ENCODE results near the gene C13orf42. TPM values are rescaled to one million over a fixed set of nuclear protein-coding genes. Genes with fewer than 3 reads are reported as not detected.
"Not testable (repeated sequence)": the region's sequence is repeated elsewhere in the genome, so short reads cannot be mapped to it uniquely, and the experiment has no call there.

C13orf42 gene
- total RNA-seq, 5 donors from 2014 or later (not counting 1 experiment from before 2014, with no cell fraction given): not detected

- POLR2A ChIA-PET: no interaction called here
- H3K4me1 Mint-ChIP-seq: no peaks in the 10 kb centered on the region
- CTCF ChIA-PET: no interaction called here
- H3K27me3 Mint-ChIP-seq: peaks cover 5 to 20% of the 10 kb centered on the region in 2 donors
- no peak overlapping the region for H3K4me3 Mint-ChIP-seq
- Histone ChIP-seq H3K36me3 (ENCODE audit: control insufficient read depth in 2 of 2, extremely low read depth in 1 of 2, insufficient read depth in 1 of 2, low read length in 1 of 2) (no peaks in the 10 kb centered on the region), H3K4me3 (ENCODE audit: control insufficient read depth in 1 of 2, extremely low read depth in 1 of 2, low read length in 1 of 2) (no peak overlapping the region), H3K4me1 (ENCODE audit: control insufficient read depth in 1 of 2, extremely low read depth in 1 of 2, insufficient read depth in 2 of 2, low read length in 2 of 2) (no peaks in the 10 kb centered on the region), H3K9me3 (no peaks in the 10 kb centered on the region), H3K27me3 (replicated peaks in 1 of 2; ENCODE audit: control insufficient read depth in 2 of 2, extremely low read depth in 1 of 2, insufficient read depth in 2 of 2, low read length in 1 of 2) (peaks cover 0 to 5% of the 10 kb centered on the region in 2 experiments), H3K27ac (ENCODE audit: low read length) (no peak overlapping the region)
- H3K27ac Mint-ChIP-seq: no peak overlapping the region
- no peak for DNase-seq
- no peaks in the 10 kb centered on the region for H3K9me3 Mint-ChIP-seq
- no peaks in the 10 kb centered on the region for H3K36me3 Mint-ChIP-seq
- no peak for ATAC-seq (replicated peaks in 1 of 4)
- no CpG with 5 or more reads among the region's 1 CpG for WGBS (ENCODE audit: insufficient coverage)
These were observed 14.9 kb downstream of the C13orf42 start for GRCh38 chr13:51096131-51096530.

GRCh38 chr13:51093574-51093973 lies 17.5 kb downstream of the C13orf42 start:
- no peak overlapping the region for H3K27ac ChIP-seq (ENCODE audit: low read length)
- H3K9me3 Mint-ChIP-seq: no peaks in the 10 kb centered on the region
- H3K27me3 Mint-ChIP-seq: peaks cover 5 to 10% of the 10 kb centered on the region in 2 donors
- no peak overlapping the region for H3K4me3 Mint-ChIP-seq
- no peaks in the 10 kb centered on the region for H3K4me1 ChIP-seq (ENCODE audit: control insufficient read depth in 1 of 2, extremely low read depth in 1 of 2, insufficient read depth in 2 of 2, low read length in 2 of 2)
- peaks cover 0 to 8% of the 10 kb centered on the region in 2 experiments for H3K27me3 ChIP-seq (replicated peaks in 1 of 2; ENCODE audit: control insufficient read depth in 2 of 2, extremely low read depth in 1 of 2, insufficient read depth in 2 of 2, low read length in 1 of 2)
- H3K36me3 Mint-ChIP-seq: no peaks in the 10 kb centered on the region
- POLR2A ChIA-PET: no interaction called here
- no peaks in the 10 kb centered on the region for H3K4me1 Mint-ChIP-seq
- H3K9me3 ChIP-seq: no peaks in the 10 kb centered on the region
- CTCF ChIA-PET: no interaction called here
- H3K36me3 ChIP-seq (ENCODE audit: control insufficient read depth in 2 of 2, extremely low read depth in 1 of 2, insufficient read depth in 1 of 2, low read length in 1 of 2): no peaks in the 10 kb centered on the region
- WGBS (ENCODE audit: insufficient coverage): no CpG with 5 or more reads among the region's 4 CpGs
- DNase-seq: no peak
- H3K27ac Mint-ChIP-seq: no peak overlapping the region
- no peak for ATAC-seq (replicated peaks in 1 of 4)
- H3K4me3 ChIP-seq (ENCODE audit: control insufficient read depth in 1 of 2, extremely low read depth in 1 of 2, low read length in 1 of 2): no peak overlapping the region

- Histone ChIP-seq H3K36me3 (ENCODE audit: control insufficient read depth in 2 of 2, extremely low read depth in 1 of 2, insufficient read depth in 1 of 2, low read length in 1 of 2) (no peaks in the 10 kb centered on the region), H3K27ac (ENCODE audit: low read length) (no peak overlapping the region), H3K4me1 (ENCODE audit: control insufficient read depth in 1 of 2, extremely low read depth in 1 of 2, insufficient read depth in 2 of 2, low read length in 2 of 2) (no peaks in the 10 kb centered on the region), H3K9me3 (no peaks in the 10 kb centered on the region), H3K27me3 (replicated peaks in 1 of 2; ENCODE audit: control insufficient read depth in 2 of 2, extremely low read depth in 1 of 2, insufficient read depth in 2 of 2, low read length in 1 of 2) (peaks cover 0 to 5% of the 10 kb centered on the region in 2 experiments), H3K4me3 (ENCODE audit: control insufficient read depth in 1 of 2, extremely low read depth in 1 of 2, low read length in 1 of 2) (no peak overlapping the region)
- H3K36me3 Mint-ChIP-seq: no peaks in the 10 kb centered on the region
- H3K9me3 Mint-ChIP-seq: no peaks in the 10 kb centered on the region
- no peak overlapping the region for H3K27ac Mint-ChIP-seq
- no peak overlapping the region for H3K4me3 Mint-ChIP-seq
- DNase-seq (no peak), ATAC-seq (replicated peaks in 1 of 4) (no peak)
- no peaks in the 10 kb centered on the region for H3K4me1 Mint-ChIP-seq
- ChIA-PET POLR2A (no interaction called here), CTCF (no interaction called here)
- WGBS (ENCODE audit: insufficient coverage): 72% methylated on average over 2 of the region's 4 CpGs
- peaks cover 0 to 5% of the 10 kb centered on the region in 2 donors for H3K27me3 Mint-ChIP-seq
These were observed 19.2 kb downstream of the C13orf42 start for GRCh38 chr13:51091839-51092238.

GRCh38 chr13:51083706-51084105 lies 27.4 kb downstream of the C13orf42 start:
- no peaks in the 10 kb centered on the region for H3K4me1 ChIP-seq (ENCODE audit: control insufficient read depth in 1 of 2, extremely low read depth in 1 of 2, insufficient read depth in 2 of 2, low read length in 2 of 2)
- no peak overlapping the region for H3K4me3 ChIP-seq (ENCODE audit: control insufficient read depth in 1 of 2, extremely low read depth in 1 of 2, low read length in 1 of 2)
- no peaks in the 10 kb centered on the region for H3K36me3 ChIP-seq (ENCODE audit: control insufficient read depth in 2 of 2, extremely low read depth in 1 of 2, insufficient read depth in 1 of 2, low read length in 1 of 2)
- H3K36me3 Mint-ChIP-seq: no peaks in the 10 kb centered on the region
- POLR2A ChIA-PET: no interaction called here
- H3K27ac Mint-ChIP-seq: no peak overlapping the region
- 86% methylated on average over 4 of the region's 5 CpGs for WGBS (ENCODE audit: insufficient coverage)
- H3K9me3 Mint-ChIP-seq: no peaks in the 10 kb centered on the region
- H3K4me1 Mint-ChIP-seq: peaks cover 0 to 5% (median 0%) of the 10 kb centered on the region in 3 donors
- H3K27ac ChIP-seq (ENCODE audit: low read length): no peak overlapping the region
- DNase-seq: no peak
- no peaks in the 10 kb centered on the region for H3K9me3 ChIP-seq
- no peak overlapping the region for H3K4me3 Mint-ChIP-seq
- ATAC-seq (replicated peaks in 1 of 4): no peak
- peaks cover 0 to 2% of the 10 kb centered on the region in 2 donors for H3K27me3 Mint-ChIP-seq
- CTCF ChIA-PET: no interaction called here
- H3K27me3 ChIP-seq (replicated peaks in 1 of 2; ENCODE audit: control insufficient read depth in 2 of 2, extremely low read depth in 1 of 2, insufficient read depth in 2 of 2, low read length in 1 of 2): peaks cover 0 to 4% of the 10 kb centered on the region in 2 experiments

- H3K27ac ChIP-seq (ENCODE audit: low read length); POLR2A ChIA-PET; H3K4me1 ChIP-seq (ENCODE audit: control insufficient read depth in 1 of 2, extremely low read depth in 1 of 2, insufficient read depth in 2 of 2, low read length in 2 of 2); ATAC-seq (replicated peaks in 1 of 4); H3K4me3 ChIP-seq (ENCODE audit: control insufficient read depth in 1 of 2, extremely low read depth in 1 of 2, low read length in 1 of 2); H3K36me3 Mint-ChIP-seq; H3K4me1 Mint-ChIP-seq; CTCF ChIA-PET; H3K27me3 Mint-ChIP-seq; H3K9me3 Mint-ChIP-seq; H3K27me3 ChIP-seq (replicated peaks in 1 of 2; ENCODE audit: control insufficient read depth in 2 of 2, extremely low read depth in 1 of 2, insufficient read depth in 2 of 2, low read length in 1 of 2); H3K36me3 ChIP-seq (ENCODE audit: control insufficient read depth in 2 of 2, extremely low read depth in 1 of 2, insufficient read depth in 1 of 2, low read length in 1 of 2); DNase-seq; H3K9me3 ChIP-seq: not testable (repeated sequence)
- no CpG with 5 or more reads among the region's 23 CpGs for WGBS (ENCODE audit: insufficient coverage)
- Mint-ChIP-seq H3K27ac (peak overlapping the region in 1 of 2 donors; percentile 82), H3K4me3 (peak overlapping the region; percentile 25 to 58 (median 41))
These were observed 30.5 kb downstream of the C13orf42 start for GRCh38 chr13:51080478-51081065.

- H3K4me3 Mint-ChIP-seq: no peak overlapping the region
- ATAC-seq (replicated peaks in 1 of 4): no peak
These were observed 39.6 kb downstream of the C13orf42 start for GRCh38 chr13:51071493-51071892.

More at GRCh38 chr13:51071493-51071892, 39.6 kb downstream of the C13orf42 start:
- Mint-ChIP-seq H3K27ac (no peak overlapping the region), H3K9me3 (no peaks in the 10 kb centered on the region), H3K36me3 (no peaks in the 10 kb centered on the region), H3K4me1 (peaks cover 5 to 8% (median 6%) of the 10 kb centered on the region in 3 donors), H3K27me3 (peaks cover 11 to 13% of the 10 kb centered on the region in 2 donors)
- no peak overlapping the region for H3K27ac ChIP-seq (ENCODE audit: low read length)
- peaks cover 0 to 6% of the 10 kb centered on the region in 2 experiments for H3K4me1 ChIP-seq (ENCODE audit: control insufficient read depth in 1 of 2, extremely low read depth in 1 of 2, insufficient read depth in 2 of 2, low read length in 2 of 2)
- H3K9me3 ChIP-seq: no peaks in the 10 kb centered on the region
- WGBS (ENCODE audit: insufficient coverage): 88% methylated on average over 8 of the region's 8 CpGs
- peaks cover 0 to 7% of the 10 kb centered on the region in 2 experiments for H3K27me3 ChIP-seq (replicated peaks in 1 of 2; ENCODE audit: control insufficient read depth in 2 of 2, extremely low read depth in 1 of 2, insufficient read depth in 2 of 2, low read length in 1 of 2)
- ChIA-PET CTCF (interaction anchor here in 1 of 2 donors (0.6 to 1.1 kb wide), 2 partner anchors 17 to 1095 kb away, joined by 3 to 5 read pairs; no protein-coding TSS in a partner anchor), POLR2A (no interaction called here)
- no peak overlapping the region for H3K4me3 ChIP-seq (ENCODE audit: control insufficient read depth in 1 of 2, extremely low read depth in 1 of 2, low read length in 1 of 2)
- no peak for DNase-seq
- no peaks in the 10 kb centered on the region for H3K36me3 ChIP-seq (ENCODE audit: control insufficient read depth in 2 of 2, extremely low read depth in 1 of 2, insufficient read depth in 1 of 2, low read length in 1 of 2)

Measured in T-cell (primary cell).